ENCODE results near the gene SLC36A4. TPM values are rescaled to one million over a fixed set of nuclear protein-coding genes. Genes with fewer than 3 reads are reported as not detected.

Gene SLC36A4
- total and polyA plus RNA-seq, 9 of the 15 experiments (the other 6 are each of a cell fraction or from before 2014, with no cell fraction given): 1.4 to 8.0 (median 5.4) TPM

DNA sequence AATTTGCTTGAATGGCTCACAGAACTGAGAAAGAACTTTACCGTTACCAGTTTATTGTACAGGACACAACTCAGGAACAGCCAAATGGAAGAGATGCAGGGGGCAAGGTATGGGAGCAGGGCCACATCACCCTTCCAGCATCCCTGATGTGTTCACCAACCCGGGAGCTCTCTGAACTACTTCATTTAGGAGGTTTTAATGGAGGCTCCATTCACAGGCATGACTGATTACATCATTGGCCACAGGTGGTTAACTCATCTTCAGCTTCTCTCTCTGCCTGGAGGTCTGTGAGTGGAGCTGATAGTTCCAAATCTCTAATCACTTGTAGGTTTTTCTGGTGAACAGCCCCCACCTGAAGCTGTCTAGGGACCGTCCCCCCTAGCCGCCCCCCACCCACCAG is 83.5 kb downstream of the SLC36A4 start (continued):
- TF ChIP-seq RBM15 (IDR thresholded peaks at IDR 0.05; ENCODE audit: insufficient read depth, low read length): no peak
- TF ChIP-seq SPI1 (IDR thresholded peaks at IDR 0.05; ENCODE audit: borderline replicate concordance, low read depth, low read length): no peak
- TF ChIP-seq ZKSCAN1 (IDR thresholded peaks at IDR 0.05; ENCODE audit: low read depth, low read length): no peak

DNA sequence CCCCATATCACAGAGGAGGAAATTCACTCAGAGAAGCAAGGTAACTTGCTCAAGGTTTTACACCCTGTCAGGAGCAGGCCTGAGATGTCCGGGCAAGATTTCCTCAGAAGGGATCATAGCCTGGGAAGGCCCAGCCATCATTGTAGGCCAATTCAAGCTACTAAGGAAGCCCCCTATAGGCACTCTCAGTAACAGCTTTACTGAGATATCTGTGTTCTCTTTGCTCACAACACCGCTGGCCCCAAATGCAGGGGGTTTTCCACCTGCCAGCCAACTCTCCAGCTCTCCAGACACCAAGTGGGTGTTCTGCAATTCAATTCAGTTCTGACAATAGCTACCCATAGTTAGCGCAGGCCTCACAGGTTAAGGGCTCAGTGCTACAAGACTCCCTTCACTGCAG is 84.0 kb downstream of the SLC36A4 start:
- no peak; the same call in 2 of the 3 replicates for ATAC-seq
- no peak overlapping the region for H3K4me3 ChIP-seq
- CTCF ChIA-PET (ENCODE audit: low intra/inter-chr PET ratio): no interaction called here
- H3K9me1 ChIP-seq (ENCODE audit: control insufficient read depth, insufficient read depth, low read length): no peaks in the 10 kb centered on the region
- H3K27ac ChIP-seq (ENCODE audit: extremely low read depth, low read depth, low read length): no peak overlapping the region
- no peaks in the 10 kb centered on the region for H4K20me1 ChIP-seq (replicated peaks; ENCODE audit: control insufficient read depth, insufficient read depth, low read length)
- no peaks in the 10 kb centered on the region for H3K9me3 ChIP-seq (replicated peaks; ENCODE audit: control insufficient read depth, insufficient read depth, low read depth, low read length)
- POLR2A ChIA-PET: interaction anchor here (0.5 to 0.6 kb wide), 2 partner anchors 90 to 158 kb away, joined by 3 to 4 read pairs; no protein-coding TSS in a partner anchor
- 3% methylated on average over 3 of the region's 3 CpGs for WGBS (ENCODE audit: insufficient coverage, low coverage, missing lambda C conversion rate)
- FAIRE-seq: no peak
- no peak overlapping the region for H3K4me2 ChIP-seq (ENCODE audit: insufficient read depth, low read length)
- in situ Hi-C loops (cut with MboI) (no loop called here), intact Hi-C loops (cut with micrococcal nuclease) (no loop called here)
- no peaks in the 10 kb centered on the region for H3K79me2 ChIP-seq (ENCODE audit: control insufficient read depth, insufficient read depth, low read length)
- H3K36me3 ChIP-seq (ENCODE audit: control insufficient read depth, insufficient read depth, low read length): no peaks in the 10 kb centered on the region
- H3K9ac ChIP-seq (ENCODE audit: insufficient read depth in 1 of 2, low read depth in 2 of 2, low read length in 2 of 2): no peak overlapping the region
- H3K4me1 ChIP-seq (replicated peaks in 1 of 2; ENCODE audit: control insufficient read depth in 2 of 2, insufficient read depth in 2 of 2, low read length in 2 of 2): no peaks in the 10 kb centered on the region; a peak in 1 of 5 replicates
- H3K27me3 ChIP-seq (ENCODE audit: control insufficient read depth in 2 of 2, insufficient read depth in 2 of 2, low read length in 2 of 2): no peaks in the 10 kb centered on the region
- DNase-seq (ENCODE audit: extremely low read depth in 1 of 4, low spot score in 3 of 4): no peak
- BruUV-seq (replicated peaks): no TSS peak
- H2AFZ ChIP-seq (ENCODE audit: low read depth, low read length): no peak overlapping the region
- TF ChIP-seq MCM2 (IDR thresholded peaks at IDR 0.05; ENCODE audit: low read depth) (no peak), GTF2E2 (tag; IDR thresholded peaks at IDR 0.05) (no peak), ZNF668 (CRISPR knock-in tag; IDR thresholded peaks at IDR 0.05) (no peak), ZFX (CRISPR knock-in tag; IDR thresholded peaks at IDR 0.05) (no peak), SMAD1 (IDR thresholded peaks at IDR 0.05; ENCODE audit: low read depth, low read length, partially characterized antibody) (no peak), ZC3H11A (IDR thresholded peaks at IDR 0.05; ENCODE audit: low read depth, low read length) (no peak), POLR2A (conservative IDR thresholded peaks at IDR 0.05) (no peak), FOXA3 (CRISPR knock-in tag; conservative IDR thresholded peaks at IDR 0.05 in 1 of 2, IDR thresholded peaks at IDR 0.05 in 1 of 2) (no peak), HMGN3 (IDR thresholded peaks at IDR 0.05; ENCODE audit: borderline replicate concordance, extremely low read depth, insufficient read length, low read depth, low read length) (no peak), PTBP1 (IDR thresholded peaks at IDR 0.05; ENCODE audit: low read depth, low read length) (no peak), PHF8 (IDR thresholded peaks at IDR 0.05; ENCODE audit: borderline replicate concordance, low read length) (no peak)
- TF ChIP-seq, protein P1, sequence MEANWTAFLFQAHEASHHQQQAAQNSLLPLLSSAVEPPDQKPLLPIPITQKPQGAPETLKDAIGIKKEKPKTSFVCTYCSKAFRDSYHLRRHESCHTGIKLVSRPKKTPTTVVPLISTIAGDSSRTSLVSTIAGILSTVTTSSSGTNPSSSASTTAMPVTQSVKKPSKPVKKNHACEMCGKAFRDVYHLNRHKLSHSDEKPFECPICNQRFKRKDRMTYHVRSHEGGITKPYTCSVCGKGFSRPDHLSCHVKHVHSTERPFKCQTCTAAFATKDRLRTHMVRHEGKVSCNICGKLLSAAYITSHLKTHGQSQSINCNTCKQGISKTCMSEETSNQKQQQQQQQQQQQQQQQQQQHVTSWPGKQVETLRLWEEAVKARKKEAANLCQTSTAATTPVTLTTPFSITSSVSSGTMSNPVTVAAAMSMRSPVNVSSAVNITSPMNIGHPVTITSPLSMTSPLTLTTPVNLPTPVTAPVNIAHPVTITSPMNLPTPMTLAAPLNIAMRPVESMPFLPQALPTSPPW (CRISPR knock-in tag; IDR thresholded peaks at IDR 0.05): no peak
- TF ChIP-seq, protein P2, sequence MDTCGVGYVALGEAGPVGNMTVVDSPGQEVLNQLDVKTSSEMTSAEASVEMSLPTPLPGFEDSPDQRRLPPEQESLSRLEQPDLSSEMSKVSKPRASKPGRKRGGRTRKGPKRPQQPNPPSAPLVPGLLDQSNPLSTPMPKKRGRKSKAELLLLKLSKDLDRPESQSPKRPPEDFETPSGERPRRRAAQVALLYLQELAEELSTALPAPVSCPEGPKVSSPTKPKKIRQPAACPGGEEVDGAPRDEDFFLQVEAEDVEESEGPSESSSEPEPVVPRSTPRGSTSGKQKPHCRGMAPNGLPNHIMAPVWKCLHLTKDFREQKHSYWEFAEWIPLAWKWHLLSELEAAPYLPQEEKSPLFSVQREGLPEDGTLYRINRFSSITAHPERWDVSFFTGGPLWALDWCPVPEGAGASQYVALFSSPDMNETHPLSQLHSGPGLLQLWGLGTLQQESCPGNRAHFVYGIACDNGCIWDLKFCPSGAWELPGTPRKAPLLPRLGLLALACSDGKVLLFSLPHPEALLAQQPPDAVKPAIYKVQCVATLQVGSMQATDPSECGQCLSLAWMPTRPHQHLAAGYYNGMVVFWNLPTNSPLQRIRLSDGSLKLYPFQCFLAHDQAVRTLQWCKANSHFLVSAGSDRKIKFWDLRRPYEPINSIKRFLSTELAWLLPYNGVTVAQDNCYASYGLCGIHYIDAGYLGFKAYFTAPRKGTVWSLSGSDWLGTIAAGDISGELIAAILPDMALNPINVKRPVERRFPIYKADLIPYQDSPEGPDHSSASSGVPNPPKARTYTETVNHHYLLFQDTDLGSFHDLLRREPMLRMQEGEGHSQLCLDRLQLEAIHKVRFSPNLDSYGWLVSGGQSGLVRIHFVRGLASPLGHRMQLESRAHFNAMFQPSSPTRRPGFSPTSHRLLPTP (IDR thresholded peaks at IDR 0.05; ENCODE audit: borderline replicate concordance, extremely low read depth, insufficient read length): no peak
- TF ChIP-seq, protein P3, sequence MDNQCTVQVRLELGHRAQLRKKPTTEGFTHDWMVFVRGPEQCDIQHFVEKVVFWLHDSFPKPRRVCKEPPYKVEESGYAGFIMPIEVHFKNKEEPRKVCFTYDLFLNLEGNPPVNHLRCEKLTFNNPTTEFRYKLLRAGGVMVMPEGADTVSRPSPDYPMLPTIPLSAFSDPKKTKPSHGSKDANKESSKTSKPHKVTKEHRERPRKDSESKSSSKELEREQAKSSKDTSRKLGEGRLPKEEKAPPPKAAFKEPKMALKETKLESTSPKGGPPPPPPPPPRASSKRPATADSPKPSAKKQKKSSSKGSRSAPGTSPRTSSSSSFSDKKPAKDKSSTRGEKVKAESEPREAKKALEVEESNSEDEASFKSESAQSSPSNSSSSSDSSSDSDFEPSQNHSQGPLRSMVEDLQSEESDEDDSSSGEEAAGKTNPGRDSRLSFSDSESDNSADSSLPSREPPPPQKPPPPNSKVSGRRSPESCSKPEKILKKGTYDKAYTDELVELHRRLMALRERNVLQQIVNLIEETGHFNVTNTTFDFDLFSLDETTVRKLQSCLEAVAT (IDR thresholded peaks at IDR 0.05): no peak
